DMS53 treated with DMSO at 0.1 percent for 48 hours (cell line): ENCODE results near the gene LRMDA.

Experiments used
- DNase-seq: peaks from one replicate; lab custom pipeline; 2025; ENCODE audit not compliant: unreplicated experiment; lab: John Stamatoyannopoulos, UW

LRMDA gene

DNA sequence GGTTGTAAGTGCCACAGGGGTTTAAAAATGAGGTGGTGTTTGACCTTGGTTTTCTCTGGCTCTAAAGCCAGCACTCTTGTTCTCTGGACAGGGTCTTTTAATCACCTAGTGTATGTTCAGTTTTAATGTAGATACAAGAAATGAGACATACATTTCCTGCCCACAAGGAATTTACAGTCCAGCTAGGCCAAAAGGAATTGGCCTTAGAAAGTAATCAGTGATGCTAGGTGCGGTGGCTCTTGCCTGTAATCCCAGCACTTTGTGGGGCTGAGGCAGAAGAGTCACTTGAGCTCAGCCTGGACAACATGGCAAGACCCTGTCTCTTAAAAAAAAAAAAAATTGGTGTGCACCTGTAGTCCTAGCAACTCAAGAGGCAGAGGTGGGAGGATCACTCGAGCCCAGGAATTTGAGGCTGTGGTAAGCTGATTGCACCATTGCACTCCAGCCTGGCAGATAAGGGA lies 100.2 kb downstream of the LRMDA start:
- no peak for DNase-seq

DNA sequence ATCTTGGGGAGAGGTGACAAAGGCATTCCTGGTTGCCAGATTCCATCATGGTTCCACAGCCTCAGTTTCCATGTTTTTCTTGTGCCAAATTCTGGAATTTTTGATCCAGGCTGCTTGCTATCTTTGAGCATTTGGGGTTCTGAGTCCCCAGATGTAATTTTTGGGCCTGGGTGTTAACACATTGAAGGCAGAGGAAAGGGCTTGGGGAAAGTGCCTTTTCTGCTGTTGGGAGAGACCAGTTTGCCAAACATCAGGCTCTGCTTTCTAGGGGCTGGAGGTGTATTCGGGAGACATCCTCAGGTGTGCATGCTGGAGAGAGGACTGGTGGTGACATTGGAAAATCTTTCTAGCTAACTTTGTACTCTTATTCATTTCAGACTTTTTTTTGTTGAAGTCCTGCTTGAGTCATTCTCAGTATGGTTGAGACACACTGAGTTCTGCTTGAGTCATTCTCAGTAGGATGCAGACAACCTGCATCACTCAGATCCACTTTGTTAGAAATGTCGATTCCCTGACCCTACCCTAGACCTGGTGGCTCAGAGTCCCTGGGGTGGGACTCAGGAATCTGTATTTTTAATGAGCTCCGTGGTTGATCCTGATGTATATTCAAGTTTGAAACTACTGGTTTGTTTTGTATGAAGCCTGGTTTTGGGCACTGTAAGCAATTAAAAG lies 101.0 kb downstream of the LRMDA start:
- no peak for DNase-seq

DNA sequence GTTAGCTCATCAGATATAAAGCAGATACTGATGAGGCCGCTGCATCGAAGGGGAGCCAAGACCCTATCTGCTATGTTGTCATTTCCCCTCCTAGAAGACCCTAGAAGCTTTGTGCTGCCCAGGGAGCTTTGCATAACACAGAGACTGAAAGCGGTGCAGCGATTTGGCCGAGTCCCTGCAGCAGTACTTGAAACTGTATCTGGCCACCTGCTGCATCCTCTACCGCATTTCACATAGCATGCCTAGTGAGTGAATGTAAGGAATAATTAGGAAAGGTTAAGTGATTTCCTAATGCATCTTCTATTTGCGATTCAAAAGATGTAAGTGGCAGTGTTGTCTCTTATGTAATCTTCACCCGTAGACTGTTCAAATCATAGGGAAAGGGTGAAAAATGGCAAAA lies 106.7 kb downstream of the LRMDA start:
- DNase-seq, result no peak

DNA sequence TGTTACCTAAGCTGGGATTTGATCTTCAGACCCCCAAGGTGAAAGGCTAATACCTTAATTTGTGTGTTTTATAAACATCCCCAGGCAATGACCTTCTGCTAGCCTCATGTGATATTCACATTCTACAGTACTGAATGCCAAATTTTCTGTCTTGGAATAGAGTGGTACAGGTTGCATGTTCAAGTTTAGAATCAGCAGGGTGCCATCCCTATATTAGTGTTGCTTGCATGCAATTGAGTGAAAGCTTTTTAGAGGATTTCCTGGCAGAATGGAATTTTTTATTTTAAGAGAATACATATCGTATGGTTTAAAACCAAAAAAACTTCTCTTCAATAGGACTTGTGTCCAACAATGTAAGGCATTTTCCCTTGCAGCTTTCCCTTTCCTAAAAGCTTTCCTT lies 107.3 kb downstream of the LRMDA start:
- DNase-seq, result no peak

DNA sequence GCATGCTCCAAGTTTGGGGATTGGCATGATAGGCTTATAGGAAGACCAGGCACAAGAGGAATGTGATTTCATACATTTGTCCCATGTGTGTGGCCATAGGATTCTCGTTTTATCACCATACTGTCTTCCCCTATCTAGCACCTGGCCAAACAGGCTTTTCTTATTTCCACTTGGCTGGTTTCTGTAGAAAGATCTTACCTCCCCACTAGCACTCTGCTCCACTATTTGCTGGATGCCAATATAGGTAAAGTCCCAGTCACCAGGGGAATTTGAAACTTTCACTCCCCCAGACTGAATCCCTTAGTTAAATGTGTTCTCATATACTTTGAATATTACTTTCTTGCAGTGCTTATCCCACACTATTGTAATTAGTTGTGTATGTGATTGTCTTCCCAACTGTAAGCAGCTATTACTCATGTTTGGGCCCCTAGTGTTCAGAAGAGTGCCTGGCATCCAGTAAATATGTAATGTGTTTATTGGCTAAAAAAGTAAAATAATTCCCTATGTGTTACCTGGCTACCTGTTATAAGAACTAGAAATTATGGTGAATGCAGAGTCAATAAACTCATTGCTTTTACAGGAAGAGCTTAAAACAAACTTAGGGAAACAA lies 109.0 kb downstream of the LRMDA start:
- no peak for DNase-seq

DNA sequence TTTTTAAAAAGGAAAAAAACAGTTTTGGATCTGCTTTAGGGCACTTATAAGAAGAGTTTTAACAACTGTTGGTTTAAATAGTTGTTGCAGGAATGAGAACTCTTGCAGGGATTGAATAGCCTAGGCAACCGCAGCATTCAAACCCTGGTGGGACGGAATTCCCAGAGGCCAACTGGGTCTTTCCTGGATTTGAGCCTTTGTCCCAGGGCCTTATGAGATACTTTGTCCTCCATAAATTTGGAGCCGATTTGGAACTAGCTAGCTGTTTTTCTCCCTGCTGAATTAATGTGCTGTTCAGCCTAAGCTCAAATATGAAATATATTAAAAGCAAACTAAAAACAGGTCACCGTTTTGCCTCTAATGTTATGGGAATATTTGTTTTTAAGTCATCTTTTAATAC lies 109.6 kb downstream of the LRMDA start:
- no peak for DNase-seq

DNA sequence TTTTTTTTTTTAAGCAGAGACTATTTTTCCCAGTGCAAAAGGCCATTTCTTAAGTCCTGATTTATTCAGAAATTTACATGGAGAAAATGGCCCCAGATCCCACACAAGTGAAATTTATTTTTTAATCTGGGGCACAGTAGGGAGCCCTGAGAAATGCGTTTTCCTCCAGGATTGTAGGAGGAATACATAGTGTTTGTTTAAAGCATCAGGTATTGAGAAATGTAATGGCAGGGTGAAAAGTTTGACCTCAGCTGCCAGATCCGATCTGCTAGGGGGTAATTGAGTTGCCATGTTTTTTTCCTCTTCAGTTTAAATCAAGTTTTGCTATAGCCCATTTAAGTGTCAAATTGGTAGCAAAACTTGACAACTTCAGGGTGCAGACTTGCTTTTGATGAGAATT lies 110.0 kb downstream of the LRMDA start:
- DNase-seq, result no peak

DNA sequence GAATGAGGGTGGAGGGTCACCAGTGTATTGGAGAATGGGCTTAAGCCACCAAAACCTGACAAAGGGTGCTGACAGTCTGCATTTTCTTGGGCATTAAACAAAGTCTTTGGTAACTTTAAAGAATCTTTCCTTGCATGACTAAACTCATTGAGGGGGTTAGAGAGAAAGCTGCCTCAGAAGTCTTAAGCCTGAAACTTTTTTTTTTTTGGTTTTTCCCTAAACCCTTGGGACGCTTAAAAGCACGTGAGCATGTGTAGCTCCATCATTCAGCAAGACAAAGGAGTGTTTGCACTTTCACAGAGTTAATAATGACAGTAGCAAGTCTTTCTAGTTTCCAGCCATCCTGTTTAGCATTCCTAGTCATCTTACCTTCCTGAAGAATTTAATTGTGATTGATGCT lies 110.7 kb downstream of the LRMDA start:
- no peak for DNase-seq

DNA sequence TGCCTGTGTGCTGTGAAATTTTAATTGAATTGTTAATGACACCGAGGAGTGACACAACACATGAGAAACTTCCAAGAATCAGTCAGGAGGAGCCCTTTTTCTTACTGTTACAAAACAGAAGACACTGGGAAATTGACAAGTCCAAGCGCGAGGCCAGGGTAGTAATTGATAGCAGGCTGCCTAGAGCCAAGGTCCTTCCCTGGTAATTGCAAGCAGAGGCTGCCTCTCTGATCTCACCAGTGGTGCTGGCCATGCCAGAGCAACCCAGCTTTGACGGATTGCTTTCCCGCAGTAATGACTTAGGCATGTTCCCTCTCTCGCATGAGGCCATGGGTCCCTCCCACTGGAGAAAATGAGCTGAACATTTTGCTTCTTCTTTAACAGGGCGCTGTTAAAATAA lies 111.5 kb downstream of the LRMDA start:
- DNase-seq, result no peak

DNA sequence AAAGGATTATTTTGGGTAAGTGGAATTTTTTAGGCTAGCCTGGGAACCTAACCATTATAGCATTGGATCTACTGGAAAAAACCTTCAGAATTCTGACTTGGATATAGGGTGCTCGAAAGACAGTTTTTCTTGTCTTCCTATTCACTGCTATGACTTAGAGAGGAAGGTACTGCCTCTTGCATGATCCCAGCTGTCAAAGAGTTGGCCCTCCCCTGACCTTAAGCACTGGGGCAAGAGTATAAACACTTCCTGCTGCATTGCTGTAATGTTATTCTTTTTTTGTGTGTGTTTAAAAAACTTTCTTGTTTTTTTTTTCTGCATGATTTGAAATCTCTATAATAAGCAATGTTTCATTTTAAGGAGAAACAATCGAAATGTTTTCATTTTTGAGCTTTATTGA lies 113.0 kb downstream of the LRMDA start:
- no peak for DNase-seq

DNA sequence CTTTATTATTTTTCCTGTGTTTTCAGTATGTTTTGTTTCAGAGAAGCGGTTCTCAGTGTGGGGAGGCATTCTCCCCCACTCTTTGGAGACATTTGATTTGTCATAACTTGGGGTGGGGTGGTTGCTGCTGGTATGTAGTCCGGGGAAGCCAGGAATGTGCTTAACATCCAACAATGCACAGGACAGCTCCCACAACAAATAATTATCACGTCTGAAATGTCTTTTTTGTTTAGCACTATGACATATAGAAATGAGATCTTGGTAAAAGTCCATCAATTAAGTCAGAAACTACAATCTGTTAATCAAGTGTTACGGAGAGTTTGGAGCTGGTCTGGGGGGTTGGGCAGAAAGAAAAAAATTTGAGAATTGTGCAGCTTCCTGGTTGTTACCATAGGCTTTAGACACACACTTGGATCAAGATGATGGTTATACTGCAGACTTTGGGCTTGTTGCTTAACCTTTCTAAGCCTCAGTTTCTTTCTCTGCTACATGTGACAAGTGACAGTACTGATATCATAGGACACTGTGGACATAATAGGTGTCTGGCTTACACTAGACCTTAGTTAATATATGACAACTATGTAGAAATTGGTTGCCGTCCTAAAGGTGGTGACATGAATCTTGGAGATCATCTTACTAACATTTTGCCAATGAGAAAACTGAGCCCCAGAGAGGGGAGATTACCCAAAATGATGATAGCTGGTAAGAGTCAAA lies 113.7 kb downstream of the LRMDA start:
- no peak for DNase-seq

DNA sequence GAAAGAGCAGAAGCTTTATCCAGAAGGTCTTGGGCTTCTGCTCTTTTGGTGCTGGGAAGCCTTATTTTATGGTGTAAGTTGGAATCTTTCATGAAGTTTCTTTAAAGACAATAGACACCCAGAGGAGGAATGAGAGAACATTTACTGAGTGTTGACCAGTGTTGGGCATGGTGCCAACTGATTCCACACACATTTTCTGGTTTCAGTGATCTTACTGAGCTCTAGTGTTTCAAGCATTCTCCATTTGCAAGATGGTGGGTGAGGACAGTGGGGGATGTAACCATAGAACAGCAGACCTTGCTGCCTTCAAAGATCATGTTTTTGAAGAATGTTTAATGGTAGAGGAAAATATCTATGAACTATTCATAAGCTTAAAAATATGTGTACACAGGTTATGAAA lies 114.6 kb downstream of the LRMDA start:
- DNase-seq, result no peak

DNA sequence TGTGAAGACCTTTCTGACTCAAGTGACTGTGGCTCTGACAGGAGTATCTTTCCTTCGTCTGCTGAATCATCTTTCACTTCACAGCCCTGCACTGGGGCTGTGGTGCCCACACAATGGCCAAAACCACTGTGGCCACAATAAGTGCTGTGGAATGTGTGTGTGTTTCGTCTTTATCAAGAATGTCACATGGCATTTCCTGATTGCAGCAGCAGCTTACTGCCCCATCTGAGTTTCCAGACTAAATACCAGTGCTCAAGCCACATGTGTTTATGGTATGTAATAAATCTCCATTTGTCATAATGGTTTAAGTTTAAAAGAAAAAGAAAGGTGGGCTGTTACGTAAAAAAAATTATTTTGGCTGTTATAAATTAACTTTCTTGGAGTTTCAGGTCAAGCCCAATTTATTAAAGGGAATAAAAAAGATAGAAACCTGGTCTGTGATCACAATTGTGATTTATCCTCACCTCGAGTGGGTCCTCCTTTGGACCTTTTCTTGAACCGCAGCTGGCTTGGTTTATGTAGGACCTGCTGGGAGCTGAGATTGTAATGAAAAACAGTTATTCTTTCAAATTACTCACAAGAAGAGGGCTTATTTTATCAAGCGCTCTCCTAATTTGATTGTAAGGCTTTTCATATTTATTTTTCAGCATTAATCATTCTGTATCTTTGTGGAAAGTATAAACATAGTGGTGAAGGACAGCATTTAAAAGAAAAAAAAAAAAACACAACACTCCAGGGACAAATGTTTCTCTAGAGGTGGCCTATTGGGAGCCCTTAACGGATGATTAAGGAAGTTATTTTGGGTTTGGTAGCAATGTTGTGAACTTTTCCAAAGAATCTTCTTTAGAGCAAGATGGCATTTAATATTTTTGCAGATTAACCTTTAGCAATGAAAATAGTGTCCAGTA lies 116.2 kb downstream of the LRMDA start:
- no peak for DNase-seq

DNA sequence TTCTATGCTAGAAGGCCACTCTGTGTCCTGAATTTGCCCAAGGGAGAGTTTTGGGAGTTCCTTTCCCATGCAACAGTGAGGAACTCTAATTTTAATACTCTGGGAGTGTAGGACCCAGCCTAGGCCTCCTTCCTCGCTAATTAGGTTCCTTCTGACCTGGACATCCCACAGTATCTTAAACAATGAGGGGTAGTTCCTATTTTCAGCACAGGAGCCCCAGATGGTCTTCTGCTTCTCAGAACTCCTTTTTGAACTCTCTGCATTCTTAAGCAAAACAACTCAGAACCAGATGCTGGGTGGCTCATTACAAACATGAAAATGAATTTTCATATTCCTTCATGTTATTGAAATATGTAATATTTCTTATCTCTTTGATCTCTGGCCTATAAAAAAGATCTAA lies 116.9 kb downstream of the LRMDA start:
- DNase-seq, result no peak

DNA sequence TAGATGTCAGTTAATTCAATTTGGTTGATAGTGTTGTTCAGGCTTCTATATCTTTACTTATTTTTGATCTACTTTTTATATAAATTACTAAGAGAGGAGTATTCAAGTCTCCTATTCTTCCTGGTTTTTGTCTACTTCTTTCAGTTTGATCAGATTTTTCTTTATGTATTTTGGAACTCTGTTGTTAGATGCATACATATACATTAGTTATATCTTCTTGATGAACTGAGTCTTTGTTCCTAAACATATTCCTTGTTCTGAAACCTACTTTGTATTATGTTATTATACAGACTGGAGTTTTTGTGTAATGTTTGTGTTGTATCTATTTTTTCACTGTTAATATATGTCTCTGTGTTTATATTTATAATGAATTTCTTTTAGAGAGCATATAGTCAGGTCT lies 118.8 kb downstream of the LRMDA start:
- no peak for DNase-seq

DNA sequence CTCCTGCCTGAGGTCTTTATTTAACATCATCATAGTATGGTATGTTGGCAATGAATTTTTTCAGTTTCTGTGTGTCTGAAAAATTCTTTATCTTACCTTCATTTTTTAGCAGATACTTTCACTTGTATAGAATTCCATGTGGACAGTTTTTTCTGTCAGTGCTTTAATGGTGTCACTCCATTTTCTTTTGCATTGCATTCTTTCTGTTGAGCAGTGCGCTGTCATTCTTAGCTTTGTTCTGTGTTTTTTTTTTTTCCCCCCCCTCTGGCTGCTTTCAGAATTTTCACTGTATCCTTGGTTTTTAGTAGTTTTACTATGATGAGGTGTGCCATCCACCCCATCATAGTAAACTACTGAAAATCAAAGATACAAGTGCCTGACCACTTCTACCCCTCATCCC lies 120.7 kb downstream of the LRMDA start:
- DNase-seq, result no peak

DNA sequence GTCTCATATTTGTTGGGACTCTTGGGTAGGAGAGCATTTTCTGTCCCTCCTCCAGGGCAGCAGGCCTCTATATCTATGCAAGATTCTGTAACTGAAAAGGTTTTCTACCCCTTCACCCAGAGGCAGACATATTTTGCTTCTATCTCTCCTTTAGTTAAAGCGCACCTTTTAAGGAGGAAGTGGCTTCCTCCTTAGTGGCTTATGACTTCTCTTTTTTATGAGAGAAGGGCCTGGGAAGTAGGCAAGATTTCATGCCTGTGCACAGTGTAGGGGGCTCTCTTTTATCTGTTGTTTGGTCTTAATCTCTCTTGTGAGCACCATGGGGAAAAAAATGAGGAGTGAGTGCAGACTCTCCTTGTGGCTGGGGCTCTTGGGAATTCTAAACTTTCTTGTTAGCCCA lies 122.1 kb downstream of the LRMDA start:
- DNase-seq, result no peak

DNA sequence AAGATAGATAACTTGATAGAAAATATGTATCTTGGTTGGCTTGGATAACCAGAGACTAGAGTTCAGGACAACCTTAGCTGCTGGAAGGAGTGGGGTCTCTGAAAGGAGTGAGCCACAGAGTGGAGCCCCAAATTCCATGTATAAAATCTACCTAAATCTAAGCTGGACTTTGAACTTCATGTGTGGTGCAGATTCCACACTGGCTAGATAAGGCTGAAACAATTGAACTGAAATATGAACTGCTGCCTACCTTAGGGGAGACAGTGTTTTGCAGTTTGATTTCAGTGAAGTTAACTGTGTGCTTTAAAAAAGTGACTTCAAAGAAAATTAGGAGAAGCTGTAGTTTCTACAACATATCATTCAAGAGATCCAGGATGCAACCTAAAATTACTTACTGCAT lies 123.9 kb downstream of the LRMDA start:
- DNase-seq, result no peak

DNA sequence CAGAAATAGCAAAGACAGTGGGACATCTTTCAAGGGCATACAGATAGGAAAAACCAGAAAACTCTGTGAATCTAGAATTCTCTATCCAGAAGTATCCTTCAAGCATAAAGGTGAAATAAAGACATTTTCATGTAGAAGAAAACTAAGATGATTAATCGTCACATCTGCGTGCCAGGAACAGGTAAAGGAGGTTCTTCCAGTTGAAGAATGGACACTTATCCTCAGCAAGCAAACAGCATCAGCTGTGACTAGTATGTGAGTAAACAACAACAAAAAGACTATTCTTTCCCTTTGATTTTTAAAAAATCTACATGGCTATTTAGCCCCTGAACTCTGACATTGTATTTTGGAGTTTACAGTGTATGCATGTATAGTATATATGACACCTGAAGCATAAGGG lies 124.9 kb downstream of the LRMDA start:
- no peak for DNase-seq

DNA sequence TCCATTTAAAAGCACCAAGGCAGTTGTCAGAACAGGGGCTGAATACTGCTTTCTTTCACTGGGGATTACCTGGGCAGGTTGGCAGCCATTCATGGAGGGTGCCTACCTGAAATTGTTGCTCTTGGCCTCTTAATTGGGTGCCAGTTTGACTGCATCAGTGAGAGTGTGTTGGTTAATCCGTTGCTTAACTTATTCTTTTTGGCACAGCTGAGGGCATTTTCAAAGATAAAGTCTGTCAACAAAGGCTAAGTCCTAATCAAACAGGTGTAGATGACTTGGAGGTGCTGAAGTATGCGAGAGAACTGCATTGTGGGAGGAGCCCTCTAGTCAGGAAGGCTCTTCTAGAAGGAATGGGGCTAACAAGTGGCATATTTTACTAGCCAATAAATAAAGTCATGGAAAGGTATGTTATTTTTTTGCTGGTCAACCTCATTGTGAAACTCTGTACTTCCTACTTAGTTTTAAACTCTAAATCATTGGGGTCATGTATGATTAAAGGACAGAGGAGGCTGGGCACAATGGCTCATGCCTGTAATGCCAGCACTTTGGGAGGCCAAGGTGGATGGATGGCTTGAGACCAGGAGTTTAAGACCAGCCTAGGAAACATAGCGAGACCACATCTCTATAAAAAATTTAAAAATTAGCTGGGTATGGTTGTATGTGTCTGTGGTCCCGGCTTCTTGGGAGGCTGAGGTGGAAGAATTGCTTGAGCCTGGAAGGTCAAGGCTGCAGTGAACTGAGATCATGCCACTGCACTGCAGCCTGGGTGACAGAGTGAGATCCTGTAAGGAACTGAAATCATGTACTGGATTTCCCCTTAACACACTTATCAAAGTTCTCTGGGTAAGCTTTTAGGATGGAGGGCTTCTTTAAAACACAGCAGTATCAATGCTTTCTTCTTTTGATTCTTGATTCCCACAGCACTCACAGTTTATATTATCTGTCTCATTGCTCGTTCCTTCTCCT lies 134.1 kb downstream of the LRMDA start:
- DNase-seq, result no peak
